HepG2 (cell line): ENCODE data around the gene PLEKHA5. TPM values are rescaled to one million over a fixed set of nuclear protein-coding genes. Genes with fewer than 3 reads are reported as not detected.

ENCODE experiments used
- CCAR2 ChIP-seq: fragments of 200-400 bp; formaldehyde crosslinking; optimal IDR thresholded peaks from 2 replicates; pipeline ENCODE3; 2018; ENCODE audit warnings: low read depth, mild to moderate bottlenecking, low read length, moderate library complexity
- EED ChIP-seq: sonication (generic); formaldehyde crosslinking; IDR thresholded peaks from 2 replicates; pipeline ENCODE4 v1.5.0; 2020; ENCODE audit warnings: mild to moderate bottlenecking, missing genetic modification reagents
- ESRRA ChIP-seq: sonication (generic); formaldehyde crosslinking; IDR thresholded peaks from 2 replicates; pipeline ENCODE4 v1.5.1; 2020; ENCODE audit warnings: mild to moderate bottlenecking, low read depth, missing genetic modification reagents
- GTF3A ChIP-seq: sonication (generic); formaldehyde crosslinking; conservative IDR thresholded peaks from 2 replicates; pipeline ENCODE4 v1.4.0; 2020; ENCODE audit warnings: mild to moderate bottlenecking, missing genetic modification reagents
- MAX ChIP-seq: IDR thresholded peaks from 2 replicates; pipeline ENCODE4 v1.6.1; 2012; ENCODE audit warnings: inconsistent platforms
- NFE2L1 ChIP-seq: sonication (generic); formaldehyde crosslinking; IDR thresholded peaks from 2 replicates; pipeline ENCODE4 v1.4.0; 2020; ENCODE audit warnings: missing genetic modification reagents, mild to moderate bottlenecking, borderline replicate concordance
- NFIB ChIP-seq: sonication (generic); formaldehyde crosslinking; IDR thresholded peaks from 2 replicates; pipeline ENCODE4 v1.9.0; 2021; ENCODE audit warnings: missing genetic modification reagents, mild to moderate bottlenecking, borderline replicate concordance
- NR2F2 ChIP-seq: IDR thresholded peaks from 2 replicates; pipeline ENCODE4 v1.6.1; 2012; ENCODE audit warnings: low read depth, inconsistent platforms, borderline replicate concordance
- NR3C1 ChIP-seq: sonication (generic); formaldehyde crosslinking; IDR thresholded peaks from 2 replicates; pipeline ENCODE4 v1.4.0; 2020; ENCODE audit warnings: missing genetic modification reagents
- YY1 ChIP-seq: IDR thresholded peaks from 2 replicates; pipeline ENCODE4 v1.6.1; 2011; ENCODE audit warnings: low read length, low read depth, moderate library complexity, mild to moderate bottlenecking; ENCODE audit not compliant: insufficient read depth, insufficient replicate concordance
- ZFYVE20 ChIP-seq: sonication (generic); formaldehyde crosslinking; IDR thresholded peaks from 2 replicates; pipeline ENCODE4 v1.8.0; 2023; ENCODE audit warnings: low read depth, mild to moderate bottlenecking, moderate library complexity, missing genetic modification reagents, borderline replicate concordance
- ZNF253 ChIP-seq: sonication (generic); formaldehyde crosslinking; IDR thresholded peaks from 2 replicates; pipeline ENCODE4 v1.8.0; 2022; ENCODE audit warnings: mild to moderate bottlenecking, missing genetic modification reagents, borderline replicate concordance
- ZNF343 ChIP-seq: sonication (generic); formaldehyde crosslinking; IDR thresholded peaks from 2 replicates; pipeline ENCODE4 v1.4.0; 2020; ENCODE audit warnings: mild to moderate bottlenecking, missing genetic modification reagents
- ZNF557 ChIP-seq: sonication (generic); formaldehyde crosslinking; IDR thresholded peaks from 2 replicates; pipeline ENCODE4 v1.4.0; 2020; ENCODE audit warnings: missing genetic modification reagents
- ZNF567 ChIP-seq: sonication (generic); formaldehyde crosslinking; IDR thresholded peaks from 2 replicates; pipeline ENCODE4 v1.8.1; 2023; ENCODE audit warnings: mild to moderate bottlenecking, missing genetic modification reagents, borderline replicate concordance
- polyA plus RNA-seq, 8 experiments: library from polyadenylated mRNA; depleted of rRNA in 3 of 8; stranded (reverse) in 7 of 8; unstranded in 1 of 8; fragments of >200 nt; fragmentation: Illumina TruSeq in 4 of 8; extraction: Trizol in 4 of 8; gene quantifications; 2 replicates each; pipeline versions ENCODE4 v1.2.1 to v1.2.3, GENCODE V29; 2011 to 2016; ENCODE audit warnings: low read depth in 4 of 8, missing spikeins in 1 of 8, mixed read lengths in 1 of 8; ENCODE audit not compliant: insufficient read depth in 1 of 8
- total RNA-seq, 5 experiments: library from RNA; depleted of rRNA; stranded (reverse); fragments of >200 nt; fragmentation: Illumina TruSeq; extraction: Trizol; gene quantifications; 2 replicates each; pipeline ENCODE4 v1.2.3, GENCODE V29; 2016; ENCODE audit warnings: low read depth in 1 of 5
- TF ChIP-seq, protein P1 (sequence below): sonication (generic); formaldehyde crosslinking; IDR thresholded peaks from 2 replicates; pipeline ENCODE4 v1.4.0; 2020; ENCODE audit warnings: missing genetic modification reagents; ENCODE audit errors: not compliant biosample characterization
- TF ChIP-seq, protein P2 (sequence below): sonication (generic); formaldehyde crosslinking; IDR thresholded peaks from 2 replicates; pipeline ENCODE4 v1.5.0; 2020; ENCODE audit warnings: mild to moderate bottlenecking, missing genetic modification reagents, borderline replicate concordance
- TF ChIP-seq, protein P3 (sequence below): sonication (generic); formaldehyde crosslinking; IDR thresholded peaks from 2 replicates; pipeline ENCODE4 v1.5.0; 2020; ENCODE audit warnings: mild to moderate bottlenecking, missing genetic modification reagents, moderate library complexity

The PLEKHA5 gene
- total and polyA plus RNA-seq, 2 of the 13 experiments (the other 11 are each of a cell fraction or from before 2014, with no cell fraction given) = 4.2 to 15.4 TPM

DNA sequence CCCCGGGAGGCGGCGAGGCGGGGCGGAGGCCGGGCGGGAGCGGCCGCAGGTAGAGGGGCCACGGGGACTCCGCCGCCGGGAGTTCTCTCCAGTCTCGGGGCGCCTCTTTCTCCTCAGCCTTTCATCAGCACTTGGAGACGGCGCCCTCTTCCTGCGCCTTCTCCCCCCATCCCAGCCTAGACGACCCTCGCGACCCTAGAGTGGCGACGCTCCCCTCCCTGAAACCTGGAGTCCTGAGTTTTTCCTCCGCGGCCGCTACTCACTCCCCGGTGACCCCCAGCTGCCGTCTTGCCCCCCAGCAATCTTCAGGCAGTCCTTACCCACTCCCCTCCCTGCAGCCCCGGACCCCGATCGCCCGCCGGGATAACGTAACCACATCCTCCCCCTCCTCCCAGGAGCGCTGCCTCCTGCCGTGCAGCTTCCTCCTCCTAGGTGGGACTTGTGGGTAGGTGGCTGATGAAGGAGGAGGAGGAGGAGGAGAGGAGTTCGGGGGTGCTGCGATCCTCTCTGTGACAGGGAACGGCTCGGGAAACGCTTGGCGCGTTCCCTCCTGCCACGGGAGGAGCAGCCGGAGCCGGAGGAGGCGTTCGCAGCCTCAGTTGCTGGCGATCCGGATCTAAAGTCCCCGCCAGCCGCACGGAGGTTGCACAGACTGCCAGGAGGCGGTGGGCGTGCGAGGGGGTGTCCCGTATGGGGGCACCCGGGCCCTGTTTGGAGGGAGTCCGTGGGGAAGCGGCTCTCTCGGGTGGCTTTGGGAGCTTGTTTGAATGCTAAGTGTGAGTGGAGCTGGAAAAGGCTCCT lies 891 bp downstream of the PLEKHA5 start (continued):
- TF ChIP-seq ESRRA (no peak), ZFYVE20 (CRISPR knock-in tag) (no peak), NFIB (CRISPR knock-in tag) (no peak), MAX (peak; percentile 8; the same call in 1 of the 2 replicates), ZNF253 (CRISPR knock-in tag) (no peak), NFE2L1 (no peak), NR2F2 (no peak), ZNF567 (CRISPR knock-in tag) (0 out of 2 replicates have a peak, but pooled peaks have one; percentile 67), EED (no peak), YY1 (peak; percentile 9), NR3C1 (no peak), CCAR2 (no peak), GTF3A (no peak), ZNF557 (CRISPR knock-in tag) (no peak), ZNF343 (0 out of 2 replicates have a peak, but pooled peaks have one; percentile 32)
- TF ChIP-seq, protein P1, sequence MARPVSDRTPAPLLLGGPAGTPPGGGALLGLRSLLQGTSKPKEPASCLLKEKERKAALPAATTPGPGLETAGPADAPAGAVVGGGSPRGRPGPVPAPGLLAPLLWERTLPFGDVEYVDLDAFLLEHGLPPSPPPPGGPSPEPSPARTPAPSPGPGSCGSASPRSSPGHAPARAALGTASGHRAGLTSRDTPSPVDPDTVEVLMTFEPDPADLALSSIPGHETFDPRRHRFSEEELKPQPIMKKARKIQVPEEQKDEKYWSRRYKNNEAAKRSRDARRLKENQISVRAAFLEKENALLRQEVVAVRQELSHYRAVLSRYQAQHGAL (CRISPR knock-in tag) = no peak
- TF ChIP-seq, protein P2, sequence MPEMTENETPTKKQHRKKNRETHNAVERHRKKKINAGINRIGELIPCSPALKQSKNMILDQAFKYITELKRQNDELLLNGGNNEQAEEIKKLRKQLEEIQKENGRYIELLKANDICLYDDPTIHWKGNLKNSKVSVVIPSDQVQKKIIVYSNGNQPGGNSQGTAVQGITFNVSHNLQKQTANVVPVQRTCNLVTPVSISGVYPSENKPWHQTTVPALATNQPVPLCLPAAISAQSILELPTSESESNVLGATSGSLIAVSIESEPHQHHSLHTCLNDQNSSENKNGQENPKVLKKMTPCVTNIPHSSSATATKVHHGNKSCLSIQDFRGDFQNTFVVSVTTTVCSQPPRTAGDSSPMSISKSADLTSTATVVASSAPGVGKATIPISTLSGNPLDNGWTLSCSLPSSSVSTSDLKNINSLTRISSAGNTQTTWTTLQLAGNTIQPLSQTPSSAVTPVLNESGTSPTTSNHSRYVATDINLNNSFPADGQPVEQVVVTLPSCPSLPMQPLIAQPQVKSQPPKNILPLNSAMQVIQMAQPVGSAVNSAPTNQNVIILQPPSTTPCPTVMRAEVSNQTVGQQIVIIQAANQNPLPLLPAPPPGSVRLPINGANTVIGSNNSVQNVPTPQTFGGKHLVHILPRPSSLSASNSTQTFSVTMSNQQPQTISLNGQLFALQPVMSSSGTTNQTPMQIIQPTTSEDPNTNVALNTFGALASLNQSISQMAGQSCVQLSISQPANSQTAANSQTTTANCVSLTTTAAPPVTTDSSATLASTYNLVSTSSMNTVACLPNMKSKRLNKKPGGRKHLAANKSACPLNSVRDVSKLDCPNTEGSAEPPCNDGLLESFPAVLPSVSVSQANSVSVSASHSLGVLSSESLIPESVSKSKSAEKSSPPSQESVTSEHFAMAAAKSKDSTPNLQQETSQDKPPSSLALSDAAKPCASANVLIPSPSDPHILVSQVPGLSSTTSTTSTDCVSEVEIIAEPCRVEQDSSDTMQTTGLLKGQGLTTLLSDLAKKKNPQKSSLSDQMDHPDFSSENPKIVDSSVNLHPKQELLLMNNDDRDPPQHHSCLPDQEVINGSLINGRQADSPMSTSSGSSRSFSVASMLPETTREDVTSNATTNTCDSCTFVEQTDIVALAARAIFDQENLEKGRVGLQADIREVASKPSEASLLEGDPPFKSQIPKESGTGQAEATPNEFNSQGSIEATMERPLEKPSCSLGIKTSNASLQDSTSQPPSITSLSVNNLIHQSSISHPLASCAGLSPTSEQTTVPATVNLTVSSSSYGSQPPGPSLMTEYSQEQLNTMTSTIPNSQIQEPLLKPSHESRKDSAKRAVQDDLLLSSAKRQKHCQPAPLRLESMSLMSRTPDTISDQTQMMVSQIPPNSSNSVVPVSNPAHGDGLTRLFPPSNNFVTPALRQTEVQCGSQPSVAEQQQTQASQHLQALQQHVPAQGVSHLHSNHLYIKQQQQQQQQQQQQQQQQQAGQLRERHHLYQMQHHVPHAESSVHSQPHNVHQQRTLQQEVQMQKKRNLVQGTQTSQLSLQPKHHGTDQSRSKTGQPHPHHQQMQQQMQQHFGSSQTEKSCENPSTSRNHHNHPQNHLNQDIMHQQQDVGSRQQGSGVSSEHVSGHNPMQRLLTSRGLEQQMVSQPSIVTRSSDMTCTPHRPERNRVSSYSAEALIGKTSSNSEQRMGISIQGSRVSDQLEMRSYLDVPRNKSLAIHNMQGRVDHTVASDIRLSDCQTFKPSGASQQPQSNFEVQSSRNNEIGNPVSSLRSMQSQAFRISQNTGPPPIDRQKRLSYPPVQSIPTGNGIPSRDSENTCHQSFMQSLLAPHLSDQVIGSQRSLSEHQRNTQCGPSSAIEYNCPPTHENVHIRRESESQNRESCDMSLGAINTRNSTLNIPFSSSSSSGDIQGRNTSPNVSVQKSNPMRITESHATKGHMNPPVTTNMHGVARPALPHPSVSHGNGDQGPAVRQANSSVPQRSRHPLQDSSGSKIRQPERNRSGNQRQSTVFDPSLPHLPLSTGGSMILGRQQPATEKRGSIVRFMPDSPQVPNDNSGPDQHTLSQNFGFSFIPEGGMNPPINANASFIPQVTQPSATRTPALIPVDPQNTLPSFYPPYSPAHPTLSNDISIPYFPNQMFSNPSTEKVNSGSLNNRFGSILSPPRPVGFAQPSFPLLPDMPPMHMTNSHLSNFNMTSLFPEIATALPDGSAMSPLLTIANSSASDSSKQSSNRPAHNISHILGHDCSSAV (CRISPR knock-in tag) = no peak
- TF ChIP-seq, protein P3, sequence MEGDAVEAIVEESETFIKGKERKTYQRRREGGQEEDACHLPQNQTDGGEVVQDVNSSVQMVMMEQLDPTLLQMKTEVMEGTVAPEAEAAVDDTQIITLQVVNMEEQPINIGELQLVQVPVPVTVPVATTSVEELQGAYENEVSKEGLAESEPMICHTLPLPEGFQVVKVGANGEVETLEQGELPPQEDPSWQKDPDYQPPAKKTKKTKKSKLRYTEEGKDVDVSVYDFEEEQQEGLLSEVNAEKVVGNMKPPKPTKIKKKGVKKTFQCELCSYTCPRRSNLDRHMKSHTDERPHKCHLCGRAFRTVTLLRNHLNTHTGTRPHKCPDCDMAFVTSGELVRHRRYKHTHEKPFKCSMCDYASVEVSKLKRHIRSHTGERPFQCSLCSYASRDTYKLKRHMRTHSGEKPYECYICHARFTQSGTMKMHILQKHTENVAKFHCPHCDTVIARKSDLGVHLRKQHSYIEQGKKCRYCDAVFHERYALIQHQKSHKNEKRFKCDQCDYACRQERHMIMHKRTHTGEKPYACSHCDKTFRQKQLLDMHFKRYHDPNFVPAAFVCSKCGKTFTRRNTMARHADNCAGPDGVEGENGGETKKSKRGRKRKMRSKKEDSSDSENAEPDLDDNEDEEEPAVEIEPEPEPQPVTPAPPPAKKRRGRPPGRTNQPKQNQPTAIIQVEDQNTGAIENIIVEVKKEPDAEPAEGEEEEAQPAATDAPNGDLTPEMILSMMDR (CRISPR knock-in tag) = no peak
